HG02938 (cell line): Measurements from ENCODE around the gene MYOZ3.
A peak's percentile ranks its signal among the peaks of the same experiment; 100 is the strongest.

Experiments
- ATAC-seq: cut with Tn5 transposase; IDR thresholded peaks from one replicate; pipeline ENCODE4 v1.9.1; 2021; ENCODE audit warnings: mild to moderate bottlenecking, moderate library complexity; ENCODE audit not compliant: unreplicated experiment

Gene MYOZ3

DNA sequence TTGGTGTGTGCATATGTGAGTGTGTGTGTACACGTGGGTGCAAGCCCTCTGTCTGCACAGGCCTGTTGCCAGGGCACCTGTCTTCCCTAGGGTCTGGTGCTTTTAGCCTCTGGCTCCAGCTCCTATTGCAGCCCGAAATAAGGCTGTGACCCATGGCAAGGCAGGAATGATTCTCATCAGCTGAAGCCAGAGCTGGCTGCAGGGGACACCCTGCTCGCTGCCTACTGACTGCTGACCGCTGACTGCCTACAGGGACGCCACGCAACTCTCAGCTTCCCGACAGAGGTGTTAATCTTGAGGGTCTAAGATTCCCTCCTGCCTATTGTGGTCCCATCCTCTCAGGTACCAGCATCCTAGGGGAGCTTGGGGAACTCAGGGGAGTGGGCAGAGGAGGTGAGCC, at the start of gene MYOZ3:
MYOZ3 (plus strand) TSS at position 166 of the 400 bp plus-strand sequence. CDS start 1,691 bp downstream, outside the sequence.
- no peak for ATAC-seq

DNA sequence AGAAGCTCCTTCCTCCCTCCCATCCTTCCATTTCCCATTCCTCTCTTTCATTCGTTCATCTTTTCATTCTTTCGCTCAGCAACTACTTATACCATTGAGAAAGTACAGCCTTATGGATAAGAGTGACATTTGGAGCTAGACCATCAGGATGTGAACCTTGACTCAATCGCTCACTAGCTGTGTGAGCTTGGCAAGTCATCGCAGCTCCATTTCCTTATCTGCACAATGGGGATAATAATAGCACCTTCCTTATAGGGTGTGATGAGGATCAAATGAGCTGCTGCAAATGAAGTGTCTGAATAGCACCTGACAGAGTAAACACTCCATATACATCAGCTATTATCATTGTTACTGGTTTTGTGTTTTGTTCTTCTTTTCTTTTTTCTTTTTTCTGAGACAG, 48.6 kb upstream of the MYOZ3 start:
- ATAC-seq, result no peak

DNA sequence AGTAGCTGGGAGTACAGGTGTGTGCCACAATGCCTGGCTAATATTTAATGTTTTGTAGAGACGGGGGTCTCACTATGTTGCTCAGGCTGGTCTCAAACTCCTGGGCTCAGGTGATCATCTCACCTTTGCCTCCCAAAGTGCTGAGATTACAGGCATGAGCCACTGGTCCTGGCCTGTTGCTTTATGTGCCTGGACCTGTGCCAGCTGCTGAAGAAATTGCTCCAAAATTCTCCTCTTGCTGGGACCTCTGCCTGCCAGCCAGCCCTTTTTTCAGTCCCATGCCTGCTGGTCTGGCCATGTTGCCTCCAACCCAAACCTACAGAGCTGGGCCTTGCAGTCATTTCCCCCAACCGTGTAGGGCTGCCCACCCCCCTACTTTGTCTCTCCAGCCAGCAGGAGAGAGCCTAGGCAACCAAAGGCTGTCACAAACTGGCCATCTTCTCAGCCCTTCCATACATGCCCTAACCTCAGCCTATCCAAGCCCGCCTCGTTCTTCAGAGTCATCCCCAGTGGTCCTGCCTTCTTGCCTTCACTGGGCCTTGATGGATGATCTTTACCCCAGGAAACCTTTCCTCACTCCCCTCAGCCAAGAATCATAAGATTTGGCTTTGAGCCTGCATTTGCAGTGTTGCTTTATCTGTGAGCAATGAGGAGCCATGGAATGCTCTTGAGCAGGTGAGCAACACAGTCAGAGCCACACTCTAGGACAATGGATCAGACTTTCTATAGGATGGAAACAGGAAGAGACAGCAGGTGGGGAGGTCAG, 48.0 kb upstream of the MYOZ3 start:
- ATAC-seq, result no peak

GRCh38 chr5:150613991-150614660, 46.9 kb upstream of the MYOZ3 start:
- no peak for ATAC-seq

DNA sequence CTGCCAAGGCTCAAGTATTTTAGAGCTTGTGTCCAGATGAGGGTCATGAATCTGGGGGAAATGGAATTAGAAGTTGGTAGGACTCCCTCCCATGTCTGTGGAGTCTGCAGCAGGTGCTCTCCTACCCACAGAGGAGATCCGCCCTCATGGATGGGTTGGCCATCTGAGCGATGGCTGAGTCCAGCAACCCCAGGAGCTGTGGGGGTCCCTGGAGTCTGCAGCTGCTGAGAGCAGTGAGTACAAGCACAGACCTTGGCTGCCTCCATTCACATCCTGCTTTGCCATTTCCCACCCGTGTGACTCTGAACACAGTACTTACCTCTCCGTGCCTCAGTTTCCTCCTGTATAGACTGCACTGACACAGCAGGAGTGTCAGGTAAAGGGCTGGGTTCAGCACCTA, 46.4 kb upstream of the MYOZ3 start:
- ATAC-seq, result no peak

GRCh38 chr5:150615141-150615699, 45.8 kb upstream of the MYOZ3 start:
- ATAC-seq, result no peak

- no peak for ATAC-seq
These were observed 45.0 kb upstream of the MYOZ3 start for GRCh38 chr5:150616024-150616470.

- ATAC-seq, result no peak
These were observed 44.5 kb upstream of the MYOZ3 start for GRCh38 chr5:150616506-150616905.

DNA sequence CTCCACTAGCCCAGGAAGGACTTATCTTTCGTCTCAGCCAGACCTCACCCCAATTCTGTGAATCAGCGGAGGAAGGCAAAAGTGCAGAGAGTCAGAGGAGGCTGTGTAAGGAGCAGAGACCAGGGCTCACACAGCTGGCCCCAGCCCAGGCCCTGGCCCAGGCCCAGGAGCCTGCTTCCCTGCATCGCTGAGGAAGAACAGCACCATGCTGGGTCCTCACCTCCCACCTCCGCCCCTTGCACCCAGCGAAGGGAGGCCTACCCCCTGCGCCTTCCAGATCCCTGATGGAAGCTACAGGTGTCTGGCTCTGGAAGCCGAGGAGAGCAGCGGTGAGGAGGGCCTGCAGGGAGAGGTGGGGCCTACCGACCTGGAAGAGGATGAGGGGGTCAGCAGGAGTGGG, 42.9 kb upstream of the MYOZ3 start:
- no peak for ATAC-seq

- ATAC-seq, result no peak
These were observed 42.3 kb upstream of the MYOZ3 start for GRCh38 chr5:150618588-150619281.

DNA sequence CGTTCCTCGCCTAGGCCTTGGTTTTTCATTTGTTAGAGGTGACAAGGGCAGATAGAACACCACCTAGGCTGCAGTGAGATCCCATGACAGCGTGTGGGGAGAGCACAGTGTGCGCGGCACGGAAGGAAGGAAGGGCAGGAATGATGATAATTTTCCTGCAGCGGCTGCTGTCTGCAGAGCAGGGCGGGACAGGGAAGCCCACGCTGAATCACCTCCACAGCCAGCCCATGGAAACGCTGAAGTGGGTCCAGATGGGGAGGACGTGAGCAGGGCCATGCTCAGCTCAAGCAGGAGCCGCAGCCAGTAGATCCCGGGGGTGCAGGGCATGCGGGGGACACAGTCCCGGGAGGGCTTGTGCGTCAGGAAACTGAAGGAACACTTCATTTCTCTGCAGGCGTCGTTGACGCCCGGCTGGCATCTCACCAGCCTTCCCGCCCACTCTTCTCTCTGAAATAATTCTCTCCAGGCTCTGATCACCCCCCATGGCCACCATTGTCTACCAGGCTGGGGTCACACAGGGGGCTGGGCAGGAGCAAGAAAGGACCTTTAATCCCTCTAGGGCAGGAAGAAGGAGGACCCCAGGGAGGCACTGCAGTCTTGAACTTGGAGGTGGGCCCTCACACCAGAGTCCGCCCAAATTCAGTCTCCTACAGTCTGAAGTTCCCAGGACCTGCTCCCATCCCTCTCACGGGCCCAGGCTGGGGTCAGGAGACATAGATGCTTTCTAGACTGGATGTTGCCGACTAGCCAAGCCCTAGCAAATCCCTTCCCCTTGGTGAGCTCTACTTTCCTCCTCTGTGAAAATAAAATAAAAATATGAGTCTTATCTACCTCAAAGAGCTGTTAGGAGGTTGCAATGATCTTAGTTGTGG, 41.5 kb upstream of the MYOZ3 start:
- ATAC-seq, result no peak

DNA sequence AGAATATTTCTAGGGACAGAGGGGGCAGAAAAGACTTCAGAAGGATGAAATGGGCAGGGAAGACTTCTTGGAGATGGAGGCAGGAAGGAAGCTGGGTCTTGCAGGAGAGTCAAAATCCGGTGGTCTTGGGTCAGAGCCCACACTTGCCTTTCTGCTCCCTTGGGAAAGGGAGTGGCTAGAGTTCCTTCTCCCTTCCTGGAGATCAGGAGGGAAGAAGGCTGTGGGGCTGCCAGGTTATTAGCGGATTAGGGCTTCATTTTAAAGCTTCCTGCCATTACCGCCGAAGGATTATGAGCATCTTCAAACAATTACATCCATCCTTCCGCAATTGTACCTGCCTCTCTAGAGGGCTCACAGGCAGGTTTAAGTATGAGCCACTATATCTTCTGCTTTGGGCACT, 39.8 kb upstream of the MYOZ3 start:
- ATAC-seq, result no peak

DNA sequence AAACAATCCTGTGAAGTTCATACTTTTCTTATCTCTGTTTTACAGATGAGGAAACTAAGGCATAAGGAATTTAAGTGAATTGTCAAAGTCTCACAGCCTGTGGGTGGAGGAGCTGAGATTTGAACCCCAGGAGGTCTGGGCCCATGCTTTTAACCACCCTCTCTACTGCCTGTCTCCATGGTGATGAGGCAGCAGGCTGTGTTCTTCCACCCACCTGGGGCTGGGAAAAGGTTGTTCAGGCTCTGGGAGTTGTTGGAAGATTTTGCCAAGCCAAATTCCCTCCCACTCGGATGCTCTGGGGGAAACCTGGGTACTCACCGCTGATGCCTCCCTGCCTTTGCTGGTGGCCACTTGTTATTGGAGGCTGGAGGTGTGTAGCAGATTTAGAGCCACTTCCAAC, 38.9 kb upstream of the MYOZ3 start:
- ATAC-seq, result no peak

DNA sequence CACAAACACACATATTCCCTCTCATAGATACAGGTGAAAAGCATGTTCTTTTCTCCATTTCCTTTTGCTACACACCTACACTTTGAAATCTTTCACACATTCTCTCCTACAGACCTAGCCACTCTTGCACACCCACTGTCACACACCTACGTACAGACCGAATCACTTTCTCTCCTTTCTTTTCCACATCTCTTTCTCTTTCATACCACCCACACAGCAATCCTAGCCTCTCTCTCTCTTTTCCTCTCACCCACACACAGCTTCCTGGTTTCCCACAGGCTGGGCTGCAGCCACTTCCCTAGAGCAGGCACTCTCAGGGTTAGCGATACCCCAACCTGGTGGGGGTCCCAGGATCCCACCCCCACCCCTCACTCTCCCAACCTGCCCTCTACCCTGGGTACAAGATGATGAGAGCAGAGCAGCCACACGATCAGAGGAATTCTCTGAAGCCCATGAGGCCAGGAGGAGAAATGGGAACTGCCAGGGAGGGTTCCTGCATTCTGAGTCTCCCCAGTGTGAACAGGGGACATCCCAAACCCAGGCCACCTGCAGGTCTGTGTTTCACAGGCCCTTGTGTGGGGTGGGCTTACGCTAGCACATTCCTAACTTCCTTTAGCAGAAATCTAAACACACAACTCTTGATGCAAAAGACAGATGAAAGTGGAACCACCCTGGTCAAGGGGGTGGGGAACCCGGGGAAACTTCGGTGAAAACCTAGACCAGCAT, 37.7 kb upstream of the MYOZ3 start:
- ATAC-seq, result no peak

DNA sequence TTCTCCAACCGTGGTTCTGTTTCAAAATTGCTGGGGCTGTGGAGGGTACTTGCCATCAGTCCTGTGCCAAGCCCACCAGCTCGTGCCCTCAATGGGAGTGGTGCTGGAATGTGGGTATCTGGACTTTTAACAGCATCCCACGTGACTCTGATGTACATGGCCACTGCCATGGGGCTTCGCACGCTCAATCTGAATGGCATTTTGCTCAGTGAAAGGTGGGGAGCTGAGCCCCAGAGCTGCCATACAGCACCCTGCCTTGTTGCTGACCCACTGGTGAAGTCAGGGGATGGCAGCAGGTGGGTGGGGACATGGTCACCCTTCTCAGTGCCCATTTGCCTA, 37.2 kb upstream of the MYOZ3 start:
- ATAC-seq, result no peak

- ATAC-seq, result no peak
These were observed 36.5 kb upstream of the MYOZ3 start for GRCh38 chr5:150624334-150625163.

GRCh38 chr5:150625164-150625535, 35.9 kb upstream of the MYOZ3 start:
- ATAC-seq, result no peak

DNA sequence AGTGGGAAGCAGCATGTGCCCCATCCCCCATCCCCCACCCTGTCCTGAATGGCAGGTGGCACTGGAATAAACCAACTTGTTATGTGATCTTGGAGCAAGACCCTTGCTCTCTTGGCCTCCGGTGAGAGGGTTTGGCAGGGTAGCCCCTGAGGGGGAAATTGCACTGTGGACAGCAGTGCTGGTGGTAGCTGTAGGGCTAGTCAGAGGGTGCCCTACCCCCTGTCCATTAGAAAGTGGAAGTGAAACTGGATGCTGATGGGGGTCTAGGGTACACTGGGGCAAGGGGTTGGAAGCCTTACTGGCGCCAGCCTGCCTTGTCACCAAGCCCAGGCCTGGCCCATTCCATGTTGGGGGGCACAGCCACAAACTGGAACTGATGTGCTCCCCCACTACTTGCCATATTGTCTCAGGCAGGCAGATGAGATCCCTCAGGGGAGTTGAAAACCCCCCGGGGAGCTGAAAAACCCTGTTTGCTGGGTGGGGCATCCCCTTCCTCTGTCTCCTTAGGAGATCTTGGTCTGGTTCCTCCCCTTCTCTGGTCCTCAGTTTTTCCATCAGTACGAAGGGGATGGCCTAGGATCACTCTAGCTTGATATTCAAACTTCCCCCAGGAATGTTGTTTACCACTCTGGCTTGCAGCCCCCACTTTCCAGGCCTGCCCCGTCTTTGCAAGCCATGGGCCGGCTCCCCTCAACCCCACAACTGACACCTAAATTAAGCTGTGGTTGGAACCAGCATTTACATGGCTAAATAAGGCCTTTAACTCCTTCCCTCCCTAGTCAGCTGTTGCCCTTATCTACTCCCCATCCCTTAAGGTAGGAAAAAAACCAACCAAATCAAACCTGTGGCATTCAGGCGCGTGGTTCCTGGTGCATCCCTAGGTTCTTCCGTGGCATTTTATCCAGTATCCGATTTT, 35.0 kb upstream of the MYOZ3 start:
- ATAC-seq, result peak; percentile 52
